Hippocampal formation (tissue), 2 donors: Measurements from ENCODE around the gene CHCHD4.
"Not testable (repeated sequence)": the region's sequence is repeated elsewhere in the genome, so short reads cannot be mapped to it uniquely, and the experiment has no call there.

Experiments used
- DNase-seq, 2 donors: peaks; one replicate each; lab custom pipeline; 2025; lab: John Stamatoyannopoulos, UW

Gene CHCHD4

DNA sequence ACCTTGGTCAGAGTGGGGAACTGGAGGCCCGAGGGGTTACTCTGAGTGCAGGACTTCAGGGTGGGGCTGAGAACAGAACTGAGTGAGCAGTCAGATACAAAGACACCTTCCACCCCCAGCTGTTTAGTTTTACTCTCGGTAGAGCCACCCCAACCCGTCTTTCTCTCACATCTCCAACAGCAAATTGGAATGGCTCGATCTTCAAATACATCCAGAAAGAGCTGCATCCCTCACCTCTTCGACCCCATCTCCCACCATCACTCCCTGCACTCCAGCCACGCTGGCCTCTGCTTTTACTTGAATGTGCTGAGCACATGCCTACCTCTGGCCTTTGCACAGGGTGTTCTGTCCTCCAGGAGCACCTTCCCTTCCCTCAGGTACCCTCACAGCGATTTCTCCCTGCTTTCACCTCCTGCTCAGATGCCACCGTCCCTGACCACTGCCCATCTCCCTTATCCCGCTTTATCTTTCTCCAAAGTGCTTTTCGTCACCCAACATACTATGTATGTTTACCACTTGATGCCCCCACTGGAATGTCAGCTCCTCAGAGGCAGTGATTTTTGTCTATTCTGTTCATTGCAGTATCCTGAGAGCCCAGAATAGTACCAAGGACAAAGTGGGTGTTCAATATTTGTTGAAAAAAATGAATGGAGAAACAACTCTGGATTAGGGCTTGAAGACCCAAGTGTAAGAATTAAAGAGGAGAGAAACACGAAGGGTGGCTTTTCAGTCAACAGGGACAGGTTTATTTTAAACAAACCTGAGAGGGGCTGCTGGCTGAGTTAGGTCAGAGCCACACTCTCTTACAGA is 4.4 kb downstream of the CHCHD4 start:
- no peak for DNase-seq

DNA sequence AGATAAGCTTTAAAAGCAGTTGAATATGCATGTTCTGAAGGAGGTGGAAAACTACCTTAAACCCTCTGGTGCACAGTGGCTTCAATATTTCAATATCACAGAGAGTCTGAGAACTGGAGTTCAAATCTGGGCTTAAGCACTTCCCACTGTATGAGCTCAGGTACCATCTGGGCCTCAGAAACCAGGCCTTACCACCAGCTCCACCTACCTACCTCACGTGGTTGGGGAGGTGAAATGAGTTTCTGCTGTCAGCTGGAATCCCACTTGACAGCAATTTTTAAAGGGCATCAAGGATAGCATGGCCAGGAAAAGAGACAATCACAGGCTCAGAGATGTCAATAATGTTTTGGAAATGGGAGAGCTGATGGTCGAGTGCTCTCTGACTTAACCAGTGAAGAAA is 5.0 kb downstream of the CHCHD4 start:
- DNase-seq, result no peak

DNA sequence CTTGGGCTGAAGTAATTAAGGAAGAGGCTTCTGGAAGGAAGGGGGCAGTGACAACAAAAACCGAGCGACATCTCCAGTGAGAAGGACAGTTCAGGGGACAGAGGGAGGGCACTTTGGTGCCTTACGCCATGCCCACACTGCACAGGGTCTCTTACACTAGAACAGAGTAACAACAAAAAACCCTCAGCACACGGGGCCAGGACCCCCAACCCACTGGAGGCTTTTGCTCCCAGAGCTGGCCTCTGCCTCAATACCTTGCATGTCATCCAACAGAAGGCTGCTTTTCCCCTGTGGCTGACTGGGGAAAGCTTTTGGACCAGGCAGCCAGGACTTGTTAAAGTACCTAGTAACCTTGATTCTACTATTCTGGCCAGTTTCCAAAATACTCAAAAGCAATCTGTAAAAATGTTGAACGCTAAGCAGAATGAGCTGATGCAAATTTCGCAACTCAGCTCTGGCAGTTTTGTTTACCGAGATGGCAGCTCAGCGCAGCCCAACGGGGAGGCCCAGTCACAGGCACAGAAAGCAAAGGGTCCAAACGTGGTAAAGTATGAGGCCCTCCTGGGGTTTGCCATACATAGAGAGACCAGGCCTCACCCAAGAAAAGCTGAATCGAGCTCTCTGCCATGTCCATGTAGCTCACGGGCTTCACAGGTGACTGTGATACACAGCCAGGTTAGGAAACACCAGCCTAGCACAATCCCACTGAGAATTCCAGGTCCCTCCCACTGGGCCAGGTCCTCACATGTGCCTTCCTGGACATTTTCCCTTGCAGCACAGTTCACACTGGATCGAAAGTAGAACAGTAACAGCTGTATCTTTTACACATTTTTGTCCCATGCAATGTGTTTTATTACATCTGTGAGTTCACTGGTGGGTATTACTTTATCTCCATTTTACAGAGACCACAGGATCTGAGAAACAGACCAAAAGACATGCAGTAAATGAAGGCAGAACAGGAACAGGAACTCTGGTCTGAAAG is 6.0 kb downstream of the CHCHD4 start:
- DNase-seq, result no peak

DNA sequence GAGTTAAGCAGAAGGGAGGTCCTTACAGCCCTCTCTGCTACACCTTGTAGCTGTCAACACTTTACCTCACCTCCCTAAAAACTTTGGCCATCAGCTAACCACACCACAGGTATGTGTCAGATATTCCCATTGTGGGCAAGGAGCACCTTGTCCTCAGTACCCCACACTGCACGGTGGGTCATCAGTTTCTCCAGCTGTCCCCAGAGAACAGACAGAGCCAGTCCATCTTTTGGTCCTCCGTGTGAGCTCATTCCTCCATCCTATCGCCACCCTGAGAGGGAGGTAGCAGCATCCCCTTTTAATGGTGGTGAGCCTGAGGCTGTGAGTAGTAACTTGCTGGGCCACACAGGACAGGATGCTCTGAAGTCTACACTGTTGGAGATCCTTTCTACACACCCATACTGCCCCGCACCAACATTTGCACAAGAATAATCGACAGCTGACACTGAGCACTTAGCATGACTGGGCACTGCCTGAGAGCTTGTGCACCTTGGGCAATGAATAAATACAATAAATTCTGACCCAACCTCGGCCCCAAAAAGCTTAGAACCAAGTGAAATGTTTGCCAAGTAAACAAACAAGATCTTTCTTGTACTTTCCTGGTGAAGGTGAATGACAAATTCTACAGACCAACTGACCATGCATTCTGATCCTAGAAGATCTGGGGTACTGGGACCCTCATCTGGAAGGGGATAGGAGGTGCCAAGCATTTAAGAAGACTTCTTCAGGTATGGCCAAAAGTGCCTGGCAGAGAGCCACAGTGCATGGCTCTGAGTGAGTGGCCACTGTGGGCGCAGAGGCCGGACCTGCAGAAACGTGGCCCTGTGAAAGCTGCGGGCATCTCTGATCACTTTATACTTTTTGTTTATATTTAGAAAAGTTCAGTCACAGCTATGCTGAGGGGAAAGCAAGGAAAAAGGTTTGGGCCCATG is 6.9 kb downstream of the CHCHD4 start:
- DNase-seq, result no peak

DNA sequence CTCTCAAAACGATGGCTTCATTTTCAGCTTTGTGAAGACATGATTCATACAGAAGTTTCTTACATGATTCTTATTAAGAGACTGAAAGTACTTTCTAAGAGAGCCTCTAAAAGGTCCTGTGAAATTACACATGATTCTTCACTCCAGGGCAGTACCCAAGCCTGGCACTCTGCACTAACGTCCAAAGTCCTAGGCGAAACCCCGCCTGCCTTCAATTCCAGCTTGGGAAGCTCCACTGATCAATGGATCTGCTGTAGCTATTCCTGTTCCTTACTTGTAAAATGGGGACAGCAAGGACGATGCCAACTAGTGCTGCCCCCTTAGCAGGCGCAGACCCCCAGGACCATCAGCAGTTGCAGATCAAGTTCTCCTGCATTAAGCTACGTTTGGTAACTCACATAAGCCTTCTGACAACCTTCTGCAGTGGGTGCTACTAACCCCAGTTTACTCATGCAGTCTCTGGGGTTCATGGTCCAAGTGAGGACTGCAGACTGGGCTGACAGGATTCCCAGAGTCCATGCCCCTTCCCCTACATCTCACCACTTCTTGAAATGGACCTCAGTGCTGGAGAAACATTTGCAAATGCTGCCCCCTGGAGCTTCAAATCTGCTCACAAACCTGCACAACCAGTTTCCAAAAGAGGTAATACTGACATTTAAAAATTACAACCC is 10.6 kb downstream of the CHCHD4 start:
- DNase-seq, result no peak

DNA sequence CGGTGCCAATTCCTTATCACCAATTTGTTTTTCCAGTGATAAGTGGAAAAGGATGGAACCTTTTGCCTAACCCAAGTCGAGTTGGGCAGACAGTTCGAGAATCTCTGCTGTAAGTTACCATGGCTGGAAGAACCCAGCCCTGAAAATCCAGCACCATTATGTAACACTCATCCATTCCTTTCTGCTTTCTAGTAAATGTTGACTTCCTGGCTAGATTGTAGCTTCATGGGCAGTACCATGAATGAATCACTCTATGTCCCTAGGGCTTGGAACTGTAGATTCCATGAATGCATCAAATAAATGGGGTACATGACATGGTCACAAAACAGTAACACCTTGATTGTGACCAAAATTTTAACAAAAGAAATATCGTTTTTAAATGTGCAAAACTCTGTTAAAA is 14.0 kb downstream of the CHCHD4 start:
- DNase-seq, result no peak

DNA sequence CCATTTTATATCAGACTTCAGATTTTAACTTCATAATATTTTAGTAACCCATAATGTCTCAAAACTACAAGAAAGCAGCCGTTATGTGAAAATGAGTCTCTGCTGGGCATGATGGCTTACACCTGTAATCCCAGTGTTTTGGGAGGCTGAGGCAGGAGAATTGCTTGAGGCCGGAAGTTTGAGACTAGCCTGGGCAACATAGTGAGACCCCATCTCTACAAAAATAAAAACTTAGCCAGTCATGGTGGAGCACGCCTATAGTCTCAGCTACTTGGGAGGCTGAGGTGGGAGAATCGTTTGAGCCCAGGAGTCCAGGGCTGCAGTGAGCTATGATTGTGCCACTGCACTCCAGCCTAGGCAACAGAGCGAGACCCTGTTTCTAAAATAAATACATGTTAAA is 14.8 kb downstream of the CHCHD4 start:
- DNase-seq, result not testable (repeated sequence)

DNA sequence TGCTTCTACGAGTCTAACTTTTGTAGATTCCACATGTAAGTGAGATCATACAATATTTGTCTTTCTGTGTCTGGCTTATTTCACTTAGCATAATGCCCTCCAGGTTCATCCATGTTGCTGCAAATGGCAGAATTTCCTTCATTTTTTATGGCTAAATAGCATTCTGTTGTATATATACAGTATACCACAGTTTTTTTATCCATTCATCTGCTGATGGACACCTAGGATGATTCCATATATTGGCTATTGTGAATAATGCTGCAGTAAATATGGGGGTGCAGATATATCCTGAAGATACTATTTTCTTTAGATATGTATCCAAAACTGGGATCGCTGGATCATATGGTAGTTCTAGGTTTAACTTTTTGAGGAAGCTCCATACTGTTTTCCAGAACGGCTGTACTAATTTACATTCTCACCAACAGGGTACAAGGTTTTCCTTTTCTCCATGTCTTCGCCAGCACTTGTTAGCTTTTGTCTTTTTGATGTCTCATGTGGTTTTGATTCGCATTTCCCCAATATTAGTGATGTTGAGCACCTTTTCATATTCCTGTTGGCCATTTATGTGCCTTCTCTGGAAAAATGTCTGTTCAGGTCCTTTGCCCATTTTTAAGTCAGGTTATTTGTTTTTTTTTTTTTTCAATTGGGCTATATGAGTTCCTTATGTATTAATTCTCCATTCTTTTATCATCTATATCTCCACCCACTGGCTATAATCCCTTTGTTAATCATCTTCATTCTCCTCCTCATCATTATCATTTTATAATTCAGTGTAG is 26.9 kb downstream of the CHCHD4 start:
- DNase-seq, result no peak

DNA sequence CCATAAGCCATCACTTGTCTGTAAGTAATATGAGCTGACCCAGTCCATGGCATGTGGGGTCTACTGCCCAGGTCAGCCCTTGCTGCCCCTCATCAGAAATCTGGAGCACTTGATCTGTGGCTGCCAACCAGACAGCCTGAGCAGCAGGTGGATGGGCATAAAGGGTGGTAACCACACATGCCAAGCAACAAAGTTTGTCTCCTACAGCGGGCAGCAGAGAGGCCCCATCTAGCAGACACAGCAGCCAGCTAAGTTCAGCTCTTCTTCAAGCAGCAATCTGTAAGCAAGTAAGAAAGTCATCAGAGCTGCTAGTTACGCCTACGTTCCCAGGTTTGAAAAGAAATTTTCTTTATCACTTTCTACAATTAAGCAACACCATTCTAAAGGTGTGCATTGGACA is 27.9 kb downstream of the CHCHD4 start:
- DNase-seq, result no peak

DNA sequence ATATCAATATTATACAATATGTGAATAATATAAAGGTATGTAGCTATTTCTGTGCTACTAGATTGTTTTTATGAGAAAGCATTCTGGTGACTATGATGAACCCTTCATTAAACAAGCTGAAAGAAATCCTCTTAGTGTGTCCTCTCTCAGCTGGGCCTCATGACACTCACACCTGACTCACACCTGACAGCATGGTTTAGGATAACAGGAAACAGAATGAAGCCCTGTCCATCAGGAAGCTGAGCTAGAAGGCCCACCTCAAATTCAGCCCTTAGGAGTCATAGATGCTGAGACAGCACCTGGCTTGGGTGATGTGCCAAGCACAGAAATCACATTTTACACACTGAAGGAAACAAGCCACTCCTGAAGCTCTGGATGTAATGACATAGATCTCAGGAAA is 30.8 kb downstream of the CHCHD4 start:
- no peak for DNase-seq

DNA sequence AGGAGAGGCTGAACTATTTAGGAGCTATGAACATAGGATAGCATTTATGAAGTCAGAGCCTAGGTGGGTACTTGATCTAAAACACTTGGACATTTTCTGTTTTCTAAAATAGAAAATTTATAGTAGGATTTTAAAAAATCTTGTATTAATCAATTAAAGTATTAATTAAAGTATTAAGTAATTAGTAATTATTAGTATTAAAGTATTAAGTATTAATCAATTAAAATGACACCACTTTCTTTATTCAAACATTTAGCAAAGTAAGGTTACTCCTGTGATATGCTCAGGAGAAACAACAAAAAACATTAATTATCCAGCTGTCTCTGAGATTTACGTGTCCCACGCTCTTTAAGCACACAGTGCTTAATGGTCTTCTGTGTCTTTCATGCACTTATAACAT is 32.2 kb downstream of the CHCHD4 start:
- no peak for DNase-seq

DNA sequence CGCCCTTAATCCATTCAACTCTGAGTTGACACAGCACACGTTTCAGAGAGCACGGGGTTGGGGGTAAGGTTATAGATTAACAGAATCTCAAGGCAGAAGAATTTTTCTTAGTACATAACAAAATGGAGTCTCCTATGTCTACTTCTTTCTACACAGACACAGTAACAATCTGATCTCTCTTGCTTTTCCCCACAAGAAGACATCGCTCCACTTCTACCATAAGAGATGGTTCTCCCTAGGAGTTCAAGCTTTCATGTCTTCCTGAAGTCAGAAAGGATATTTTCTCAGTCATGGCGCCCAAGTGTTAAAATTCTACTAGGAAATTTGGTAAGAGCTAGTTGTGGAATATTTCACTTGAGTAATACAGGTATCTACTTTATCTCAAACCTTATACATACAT is 32.7 kb downstream of the CHCHD4 start:
- DNase-seq, result not testable (repeated sequence)

DNA sequence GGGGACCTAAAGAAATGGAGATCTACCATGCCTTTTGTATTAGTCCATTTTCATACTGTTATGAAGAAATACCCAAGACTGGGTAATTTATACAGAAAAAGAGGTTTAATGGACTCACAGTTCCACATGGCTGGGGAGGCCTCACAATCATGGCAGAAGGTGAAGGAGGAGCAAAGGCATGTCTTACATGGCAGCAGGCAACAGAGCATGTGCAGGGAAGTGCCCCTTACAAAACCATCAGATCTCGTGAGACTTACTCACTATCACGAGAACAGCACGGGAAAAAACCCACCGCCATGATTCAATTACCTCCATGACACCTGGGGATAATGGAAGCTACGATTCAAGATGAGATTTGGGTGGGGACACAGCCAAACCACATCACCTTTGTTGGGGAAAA is 37.2 kb downstream of the CHCHD4 start:
- not testable (repeated sequence) for DNase-seq

DNA sequence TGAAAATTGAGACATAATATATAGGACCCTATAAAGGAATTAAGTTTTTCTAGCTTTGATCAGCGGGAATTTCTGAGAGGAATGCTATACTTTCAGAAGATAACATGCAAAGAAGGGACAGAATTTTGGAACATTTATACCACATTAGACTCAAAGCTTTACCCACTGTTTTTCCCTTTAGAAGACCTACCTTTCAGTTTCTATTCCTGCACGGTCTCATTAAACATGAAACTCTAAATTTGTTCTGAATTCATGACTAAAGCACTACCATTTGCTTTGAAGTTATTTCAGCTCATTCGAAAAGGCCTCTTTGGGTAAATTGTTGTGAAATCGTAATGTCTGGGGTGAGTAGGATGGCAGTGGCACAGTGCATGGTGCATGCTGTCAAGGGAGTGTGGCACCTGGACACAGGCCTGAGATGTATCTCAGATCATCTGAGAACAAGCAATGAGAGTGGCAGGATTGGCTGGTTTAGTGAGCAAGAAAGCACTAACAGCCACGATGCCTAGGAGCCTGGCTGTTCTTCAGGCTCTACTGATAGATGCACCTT is 42.5 kb downstream of the CHCHD4 start:
- DNase-seq, result no peak

DNA sequence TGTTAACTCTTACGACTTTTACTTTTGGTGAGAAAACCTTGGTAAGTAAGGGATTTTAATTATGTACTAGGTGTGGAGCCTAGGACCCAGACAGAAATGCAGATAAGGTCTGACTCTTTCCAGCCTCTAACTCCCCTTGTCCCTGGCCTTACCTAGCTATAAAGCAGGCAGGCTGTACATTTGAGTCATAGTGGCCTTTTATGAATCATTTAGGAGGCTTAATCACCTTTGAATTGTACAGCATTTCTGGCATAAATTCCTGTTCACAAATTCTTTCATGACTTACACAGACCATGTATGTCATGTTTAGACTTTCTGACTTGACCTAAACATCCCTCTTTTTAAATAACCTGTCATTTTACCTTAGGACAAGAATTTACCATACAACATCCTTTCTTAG is 47.4 kb downstream of the CHCHD4 start:
- no peak for DNase-seq

DNA sequence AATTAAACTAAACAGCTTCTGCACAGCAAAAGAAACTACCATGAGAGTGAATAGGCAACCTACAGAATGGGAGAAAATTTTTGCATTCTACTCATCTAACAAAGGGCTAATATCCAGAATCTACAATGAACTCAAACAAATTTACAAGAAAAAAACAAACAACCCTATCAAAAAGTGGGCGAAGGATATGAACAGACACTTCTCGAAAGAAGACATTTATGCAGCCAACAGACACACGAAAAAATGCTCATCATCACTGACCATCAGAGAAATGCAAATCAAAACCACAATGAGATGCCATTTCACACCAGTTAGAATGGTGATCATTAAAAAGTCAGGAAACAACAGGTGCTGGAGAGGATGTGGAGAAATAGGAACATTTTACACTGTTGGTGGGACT is 49.4 kb downstream of the CHCHD4 start:
- DNase-seq, result not testable (repeated sequence)

DNA sequence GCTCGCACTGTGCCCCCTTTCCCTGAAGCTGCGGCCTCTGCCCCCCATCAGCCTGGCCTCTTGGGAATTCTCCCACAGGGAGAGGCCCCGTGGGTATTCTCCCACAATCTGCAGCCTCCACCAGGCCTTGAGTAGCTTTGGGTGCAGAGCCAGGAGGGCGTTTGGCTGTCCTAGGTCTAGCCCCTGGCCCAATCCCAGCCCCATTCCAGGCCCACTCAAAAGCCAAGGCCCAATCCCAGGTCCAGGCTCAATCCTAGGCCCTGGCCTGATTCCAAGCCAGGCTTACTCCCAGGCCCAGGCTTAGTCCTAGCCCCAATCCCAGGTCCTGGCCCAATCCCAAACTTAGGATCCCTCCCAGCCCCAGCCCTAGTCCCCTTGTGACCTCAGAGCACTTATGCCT is 59.8 kb downstream of the CHCHD4 start:
- no peak for DNase-seq

DNA sequence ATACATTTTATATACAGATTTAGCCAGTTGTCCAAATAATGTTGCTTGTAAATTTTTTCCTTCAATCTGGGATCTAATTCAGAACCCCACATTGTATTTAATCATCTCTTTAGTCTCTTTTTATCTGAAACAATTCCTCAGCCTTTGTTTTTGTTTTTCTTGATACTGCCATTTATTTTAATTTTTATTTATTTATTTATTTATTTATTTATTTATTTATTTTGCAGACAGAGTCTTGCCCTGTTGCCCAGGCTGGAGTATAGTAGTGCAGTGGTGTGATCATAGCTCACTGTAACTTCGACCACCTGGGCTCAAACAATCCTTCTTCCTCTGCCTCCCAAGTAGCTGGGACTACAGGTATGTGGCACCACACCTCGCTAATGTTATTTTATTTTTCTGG is 61.5 kb downstream of the CHCHD4 start:
- no peak for DNase-seq
